Neural progenitor cell (in vitro differentiated cells): ENCODE measurements around the gene ZDHHC1. TPM values are rescaled to one million over a fixed set of nuclear protein-coding genes. Genes with fewer than 3 reads are reported as not detected.

ENCODE experiments used
- DNase-seq: peaks from one replicate; pipeline ENCODE4 v3.0.0-alpha.2; 2016; ENCODE audit warnings: low spot score
- H2AFZ ChIP-seq: fragments of 200-600 bp; sonication (generic); replicated peaks from 2 replicates; pipeline ENCODE4 v1.6.1; 2016; ENCODE audit warnings: antibody characterized with exemption
- H3F3A ChIP-seq: fragments of 200-600 bp; sonication (generic); 2 replicates; pipeline ENCODE4 v1.6.1; 2016; ENCODE audit warnings: antibody characterized with exemption, low read depth
- H3K27ac ChIP-seq: fragments of 200-600 bp; sonication (generic); 2 replicates; pipeline ENCODE4 v1.5.1; 2016; ENCODE audit warnings: mild to moderate bottlenecking
- H3K27me3 ChIP-seq: fragments of 200-600 bp; sonication (generic); 2 replicates; pipeline ENCODE4 v1.6.1; 2016; ENCODE audit warnings: mild to moderate bottlenecking, moderate library complexity
- H3K36me3 ChIP-seq: fragments of 200-600 bp; sonication (generic); 2 replicates; pipeline ENCODE4 v1.5.1; 2016
- H3K4me1 ChIP-seq: fragments of 200-600 bp; sonication (generic); 2 replicates; pipeline ENCODE4 v1.6.1; 2016; ENCODE audit warnings: mixed run types
- H3K4me2 ChIP-seq: fragments of 200-600 bp; sonication (generic); 2 replicates; pipeline ENCODE4 v1.6.1; 2016
- H3K4me3 ChIP-seq: fragments of 200-600 bp; sonication (generic); 2 replicates; pipeline ENCODE4 v1.5.1; 2016
- H3K79me2 ChIP-seq: fragments of 200-600 bp; sonication (generic); 2 replicates; pipeline ENCODE4 v1.6.1; 2016; ENCODE audit warnings: low read depth
- H3K9ac ChIP-seq: fragments of 200-600 bp; sonication (generic); 2 replicates; pipeline ENCODE4 v1.6.1; 2016
- H3K9me3 ChIP-seq: fragments of 200-600 bp; sonication (generic); 2 replicates; pipeline ENCODE4 v1.5.1; 2016; ENCODE audit warnings: low read depth
- H4K20me1 ChIP-seq: fragments of 200-600 bp; sonication (generic); 2 replicates; pipeline ENCODE4 v1.6.1; 2016; ENCODE audit warnings: low read depth
- H3K27ac Mint-ChIP-seq: 3 replicates; pipeline ENCODE4 v1.8.0; 2021; ENCODE audit warnings: mixed read lengths
- H3K27me3 Mint-ChIP-seq: 2 replicates; pipeline ENCODE4 v1.8.0; 2022; ENCODE audit warnings: low read depth, mild to moderate bottlenecking, inconsistent platforms, moderate library complexity, mixed read lengths; ENCODE audit not compliant: insufficient read depth
- H3K36me3 Mint-ChIP-seq: 3 replicates; pipeline ENCODE4 v1.8.0; 2021; ENCODE audit warnings: mixed read lengths
- H3K4me1 Mint-ChIP-seq: 3 replicates; pipeline ENCODE4 v1.8.0; 2021; ENCODE audit warnings: mixed read lengths
- H3K4me3 Mint-ChIP-seq: 3 replicates; pipeline ENCODE4 v1.8.0; 2021; ENCODE audit warnings: mild to moderate bottlenecking, moderate library complexity, mixed read lengths
- H3K9me3 Mint-ChIP-seq: 3 replicates; pipeline ENCODE4 v1.8.0; 2020; ENCODE audit warnings: mixed read lengths
- CTCF ChIP-seq: fragments of 200-600 bp; sonication (generic); IDR thresholded peaks from 2 replicates; pipeline ENCODE4 v1.5.1; 2017; ENCODE audit warnings: antibody characterized with exemption, mild to moderate bottlenecking
- EZH2 ChIP-seq: fragments of 200-600 bp; sonication (generic); IDR thresholded peaks from 2 replicates; pipeline ENCODE4 v1.6.1; 2017; ENCODE audit warnings: antibody characterized with exemption, mild to moderate bottlenecking, moderate library complexity
- EZH2phosphoT487 ChIP-seq: fragments of 200-600 bp; sonication (generic); IDR thresholded peaks from 2 replicates; pipeline ENCODE4 v1.6.1; 2017; ENCODE audit warnings: antibody characterized with exemption
- total RNA-seq: library from RNA; depleted of rRNA; stranded (reverse); fragments of >200 nt; gene quantifications from 2 replicates; pipeline ENCODE4 v1.2.3, GENCODE V29; 2015; ENCODE audit warnings: low replicate concordance

Gene ZDHHC1
- total RNA-seq, 1 donor from 2014 or later, result 1.5 TPM

GRCh38 chr16:67412294-67412693 lies 4.0 kb downstream of the ZDHHC1 start:
- Histone ChIP-seq H3K79me2 (no peaks in the 10 kb centered on the region), H3K4me1 (no peaks in the 10 kb centered on the region)
- H3K4me3 Mint-ChIP-seq, result no peak overlapping the region

GRCh38 chr16:67411339-67411738 lies 4.9 kb downstream of the ZDHHC1 start:
- Mint-ChIP-seq H3K27ac (no peak overlapping the region), H3K9me3 (no peaks in the 10 kb centered on the region), H3K4me3 (no peak overlapping the region), H3K36me3 (peaks cover 5% of the 10 kb centered on the region), H3K4me1 (peaks cover 18% of the 10 kb centered on the region), H3K27me3 (peaks cover 2% of the 10 kb centered on the region)
- Histone ChIP-seq H3K9ac (no peak overlapping the region), H3K27me3 (peaks cover 14% of the 10 kb centered on the region), H2AFZ (no peak overlapping the region), H4K20me1 (no peaks in the 10 kb centered on the region), H3K4me2 (no peak overlapping the region), H3K27ac (no peak overlapping the region), H3F3A (no peaks in the 10 kb centered on the region), H3K79me2 (no peaks in the 10 kb centered on the region), H3K4me1 (no peaks in the 10 kb centered on the region), H3K36me3 (no peaks in the 10 kb centered on the region), H3K4me3 (no peak overlapping the region), H3K9me3 (no peaks in the 10 kb centered on the region)
- no peak for TF ChIP-seq EZH2phosphoT487
- no peak for TF ChIP-seq EZH2
- TF ChIP-seq CTCF, result no peak
- DNase-seq, result no peak

More at GRCh38 chr16:67412294-67412693, 4.0 kb downstream of the ZDHHC1 start:
- Histone ChIP-seq H3K27ac (no peak overlapping the region), H3K4me3 (no peak overlapping the region), H3F3A (no peaks in the 10 kb centered on the region), H3K4me2 (no peak overlapping the region), H4K20me1 (no peaks in the 10 kb centered on the region), H2AFZ (no peak overlapping the region), H3K9me3 (no peaks in the 10 kb centered on the region), H3K36me3 (no peaks in the 10 kb centered on the region), H3K27me3 (peaks cover 22% of the 10 kb centered on the region), H3K9ac (no peak overlapping the region)
- peaks cover 2% of the 10 kb centered on the region for H3K27me3 Mint-ChIP-seq
- H3K9me3 Mint-ChIP-seq, result no peaks in the 10 kb centered on the region
- H3K36me3 Mint-ChIP-seq, result peaks cover 5% of the 10 kb centered on the region
- no peak overlapping the region for H3K27ac Mint-ChIP-seq
- no peak for DNase-seq
- TF ChIP-seq EZH2 (no peak), CTCF (no peak)
- H3K4me1 Mint-ChIP-seq, result peaks cover 16% of the 10 kb centered on the region

GRCh38 chr16:67409631-67410030 lies 6.6 kb downstream of the ZDHHC1 start:
- H4K20me1 ChIP-seq, result no peaks in the 10 kb centered on the region
- Mint-ChIP-seq H3K4me3 (no peak overlapping the region), H3K9me3 (no peaks in the 10 kb centered on the region), H3K36me3 (peaks cover 5% of the 10 kb centered on the region), H3K27me3 (peaks cover 3% of the 10 kb centered on the region), H3K27ac (no peak overlapping the region), H3K4me1 (peaks cover 16% of the 10 kb centered on the region)
- no peak overlapping the region for H2AFZ ChIP-seq
- no peak overlapping the region for H3K4me3 ChIP-seq
- no peak for TF ChIP-seq CTCF
- H3K4me1 ChIP-seq, result no peaks in the 10 kb centered on the region
- H3K79me2 ChIP-seq, result no peaks in the 10 kb centered on the region
- no peaks in the 10 kb centered on the region for H3K27me3 ChIP-seq
- no peak overlapping the region for H3K27ac ChIP-seq
- H3F3A ChIP-seq, result no peaks in the 10 kb centered on the region
- H3K4me2 ChIP-seq, result no peak overlapping the region
- H3K36me3 ChIP-seq, result no peaks in the 10 kb centered on the region
- DNase-seq, result no peak
- no peaks in the 10 kb centered on the region for H3K9me3 ChIP-seq
- no peak overlapping the region for H3K9ac ChIP-seq
